ENCODE measurements around the gene USP49. TPM values are rescaled to one million over a fixed set of nuclear protein-coding genes. Genes with fewer than 3 reads are reported as not detected.

The USP49 gene
- total RNA-seq, 4 donors from 2014 or later = 0.27 to 2.8 (median 1.1) TPM

- in situ Hi-C loops (cut with MboI; ENCODE audit: low sequenced_read_pairs in 4 of 4) (no loop called here), intact Hi-C loops (cut with DNase I; ENCODE audit: low total_unique reads) (no loop called here)
- H3K36me3 ChIP-seq = no peaks in the 10 kb centered on the region
- H3K27ac ChIP-seq = no peak overlapping the region
- DNase-seq (no peak), ATAC-seq (no peak)
- H3K9me3 ChIP-seq = no peaks in the 10 kb centered on the region
- peaks cover 5 to 8% of the 10 kb centered on the region in 2 donors for H3K4me1 ChIP-seq
- no peaks in the 10 kb centered on the region for H3K27me3 ChIP-seq
- no peak overlapping the region for H3K4me3 ChIP-seq
- TF ChIP-seq, protein P1, sequence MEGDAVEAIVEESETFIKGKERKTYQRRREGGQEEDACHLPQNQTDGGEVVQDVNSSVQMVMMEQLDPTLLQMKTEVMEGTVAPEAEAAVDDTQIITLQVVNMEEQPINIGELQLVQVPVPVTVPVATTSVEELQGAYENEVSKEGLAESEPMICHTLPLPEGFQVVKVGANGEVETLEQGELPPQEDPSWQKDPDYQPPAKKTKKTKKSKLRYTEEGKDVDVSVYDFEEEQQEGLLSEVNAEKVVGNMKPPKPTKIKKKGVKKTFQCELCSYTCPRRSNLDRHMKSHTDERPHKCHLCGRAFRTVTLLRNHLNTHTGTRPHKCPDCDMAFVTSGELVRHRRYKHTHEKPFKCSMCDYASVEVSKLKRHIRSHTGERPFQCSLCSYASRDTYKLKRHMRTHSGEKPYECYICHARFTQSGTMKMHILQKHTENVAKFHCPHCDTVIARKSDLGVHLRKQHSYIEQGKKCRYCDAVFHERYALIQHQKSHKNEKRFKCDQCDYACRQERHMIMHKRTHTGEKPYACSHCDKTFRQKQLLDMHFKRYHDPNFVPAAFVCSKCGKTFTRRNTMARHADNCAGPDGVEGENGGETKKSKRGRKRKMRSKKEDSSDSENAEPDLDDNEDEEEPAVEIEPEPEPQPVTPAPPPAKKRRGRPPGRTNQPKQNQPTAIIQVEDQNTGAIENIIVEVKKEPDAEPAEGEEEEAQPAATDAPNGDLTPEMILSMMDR (IDR thresholded peaks at IDR 0.05 in 4 of 5, conservative IDR thresholded peaks at IDR 0.05 in 1 of 5) = no peak
- no peak for TF ChIP-seq POLR2A (IDR thresholded peaks at IDR 0.05)
Observed at GRCh38 chr6:41840326-41840725, 54.8 kb downstream of the USP49 start.

DNA sequence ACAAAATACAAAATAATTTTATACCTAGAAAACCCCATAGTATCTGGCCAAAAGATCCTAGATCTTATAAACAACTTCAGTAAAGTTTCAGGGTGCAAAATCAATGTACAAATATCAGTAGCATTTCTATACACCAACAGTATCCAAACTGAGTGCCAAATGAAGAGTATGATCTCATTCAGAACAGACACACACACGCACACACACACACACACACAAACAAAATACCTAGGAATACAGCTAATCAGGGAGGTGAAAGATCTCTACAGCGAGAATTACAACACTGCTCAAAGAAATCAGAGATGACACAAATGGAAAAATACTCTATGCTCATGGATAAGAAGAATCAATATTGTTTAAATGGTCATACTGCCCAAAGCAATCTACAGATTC lies 58.5 kb downstream of the USP49 start:
- Histone ChIP-seq H3K36me3 (no peaks in the 10 kb centered on the region), H3K9me3 (no peaks in the 10 kb centered on the region), H3K4me3 (no peak overlapping the region), H3K27ac (no peak overlapping the region), H3K27me3 (no peaks in the 10 kb centered on the region), H3K4me1 (peaks cover 5 to 8% of the 10 kb centered on the region in 2 donors)
- TF ChIP-seq, protein P1 (IDR thresholded peaks at IDR 0.05 in 4 of 5, conservative IDR thresholded peaks at IDR 0.05 in 1 of 5) = no peak
- TF ChIP-seq POLR2A (IDR thresholded peaks at IDR 0.05) = no peak
- intact Hi-C loops (cut with DNase I; ENCODE audit: low total_unique reads) = no loop called here
- in situ Hi-C loops (cut with MboI; ENCODE audit: low sequenced_read_pairs in 4 of 4) = no loop called here
- DNase-seq = no peak
- no peak for ATAC-seq

GRCh38 chr6:41836022-41836659 lies 59.0 kb downstream of the USP49 start:
- Histone ChIP-seq H3K36me3 (no peaks in the 10 kb centered on the region), H3K27me3 (no peaks in the 10 kb centered on the region), H3K27ac (no peak overlapping the region), H3K4me1 (peaks cover 5 to 8% of the 10 kb centered on the region in 2 donors), H3K4me3 (no peak overlapping the region), H3K9me3 (no peaks in the 10 kb centered on the region)
- ATAC-seq = no peak
- intact Hi-C loops (cut with DNase I; ENCODE audit: low total_unique reads) = no loop called here
- DNase-seq = no peak
- in situ Hi-C loops (cut with MboI; ENCODE audit: low sequenced_read_pairs in 4 of 4) = no loop called here
- TF ChIP-seq, protein P1 (IDR thresholded peaks at IDR 0.05 in 4 of 5, conservative IDR thresholded peaks at IDR 0.05 in 1 of 5) = no peak
- no peak for TF ChIP-seq POLR2A (IDR thresholded peaks at IDR 0.05)

- Histone ChIP-seq H3K36me3 (no peaks in the 10 kb centered on the region), H3K4me3 (no peak overlapping the region), H3K4me1 (peaks cover 5 to 8% of the 10 kb centered on the region in 2 donors), H3K27me3 (no peaks in the 10 kb centered on the region), H3K27ac (no peak overlapping the region), H3K9me3 (no peaks in the 10 kb centered on the region)
- no peak for ATAC-seq
- no peak for DNase-seq
- no peak for TF ChIP-seq POLR2A (IDR thresholded peaks at IDR 0.05)
- TF ChIP-seq, protein P1 (IDR thresholded peaks at IDR 0.05 in 4 of 5, conservative IDR thresholded peaks at IDR 0.05 in 1 of 5) = no peak
- intact Hi-C loops (cut with DNase I; ENCODE audit: low total_unique reads) (no loop called here), in situ Hi-C loops (cut with MboI; ENCODE audit: low sequenced_read_pairs in 4 of 4) (no loop called here)
Observed at GRCh38 chr6:41832263-41832662, 62.9 kb downstream of the USP49 start.
